ENCODE results near the gene SETD1A.

Gene SETD1A

GRCh38 chr16:30957456-30958174 lies at the start of gene SETD1A:
TSS of gene SETD1A (plus strand) at chr16:30957754. CDS start at chr16:30958732, 978 bp downstream.
- DNase-seq (ENCODE audit: low spot score): peak; percentile 89

GRCh38 chr16:30910427-30911029 lies 47.0 kb upstream of the SETD1A start:
- no peak for DNase-seq (ENCODE audit: low spot score)

- no peak for DNase-seq (ENCODE audit: low spot score)
Observed at GRCh38 chr16:30912794-30913412, 44.7 kb upstream of the SETD1A start.

GRCh38 chr16:30914830-30915229 lies 42.7 kb upstream of the SETD1A start:
- DNase-seq (ENCODE audit: low spot score): no peak

- no peak for DNase-seq (ENCODE audit: low spot score)
Observed at GRCh38 chr16:30918614-30919013, 38.9 kb upstream of the SETD1A start.

GRCh38 chr16:30920891-30921290 lies 36.7 kb upstream of the SETD1A start:
- DNase-seq (ENCODE audit: low spot score): no peak

- no peak for DNase-seq (ENCODE audit: low spot score)
Observed at GRCh38 chr16:30921459-30921747, 36.2 kb upstream of the SETD1A start.

GRCh38 chr16:30921748-30922419 lies 35.7 kb upstream of the SETD1A start:
- peak; percentile 80 for DNase-seq (ENCODE audit: low spot score)

- DNase-seq (ENCODE audit: low spot score): peak; percentile 85
Observed at GRCh38 chr16:30922420-30922959, 35.1 kb upstream of the SETD1A start.

- peak; percentile 90 for DNase-seq (ENCODE audit: low spot score)
Observed at GRCh38 chr16:30922960-30923535, 34.5 kb upstream of the SETD1A start.

GRCh38 chr16:30923554-30924075 lies 33.9 kb upstream of the SETD1A start, which contains the start of gene FBXL19:
TSS of gene FBXL19 (plus strand) at chr16:30923572. CDS start at chr16:30925755, 2,183 bp downstream.
- no peak for DNase-seq (ENCODE audit: low spot score)

- no peak for DNase-seq (ENCODE audit: low spot score)
Observed at GRCh38 chr16:30924076-30924912, 33.3 kb upstream of the SETD1A start.

- no peak for DNase-seq (ENCODE audit: low spot score)
Observed at GRCh38 chr16:30924913-30925631, 32.5 kb upstream of the SETD1A start.

- no peak for DNase-seq (ENCODE audit: low spot score)
Observed at GRCh38 chr16:30925632-30925987, 31.9 kb upstream of the SETD1A start.

GRCh38 chr16:30925995-30926811 lies 31.4 kb upstream of the SETD1A start:
- no peak for DNase-seq (ENCODE audit: low spot score)

- no peak for DNase-seq (ENCODE audit: low spot score)
Observed at GRCh38 chr16:30926937-30927788, 30.4 kb upstream of the SETD1A start.

GRCh38 chr16:30927789-30928378 lies 29.7 kb upstream of the SETD1A start:
- peak; percentile 37 for DNase-seq (ENCODE audit: low spot score)

GRCh38 chr16:30928390-30928789 lies 29.2 kb upstream of the SETD1A start:
- no peak for DNase-seq (ENCODE audit: low spot score)

Data from HuH-7 (cell line).